ENCODE results near the gene GTF3C2. TPM values are rescaled to one million over a fixed set of nuclear protein-coding genes. Genes with fewer than 3 reads are reported as not detected.

Gene GTF3C2
- total and polyA plus RNA-seq, 11 donors, result 17.8 to 42.6 (median 24.1) TPM

DNA sequence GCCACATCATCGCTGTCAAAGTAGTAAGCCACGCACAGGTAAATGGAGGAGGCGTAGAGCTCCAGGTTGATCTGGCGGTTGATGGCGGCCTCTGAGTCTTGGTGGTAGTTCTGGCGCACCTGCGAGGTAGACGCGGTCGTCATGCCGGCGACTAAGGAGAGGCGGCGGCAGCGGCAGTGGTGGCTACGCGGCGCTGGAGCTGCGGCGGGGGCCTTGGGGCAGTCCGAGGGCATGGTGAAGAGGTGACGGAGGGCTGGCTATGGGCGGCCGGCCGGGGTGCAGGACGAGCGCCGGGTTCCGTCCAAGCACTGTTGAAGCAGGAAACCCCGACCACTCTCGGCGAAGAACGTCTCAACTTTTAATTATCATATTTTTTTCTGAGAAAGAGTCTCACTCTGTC is 36.7 kb upstream of the GTF3C2 start:
- intact Hi-C loops (cut with DNase I), result no loop called here
- H3K27me3 ChIP-seq, result no peaks in the 10 kb centered on the region
- no peaks in the 10 kb centered on the region for H3K9me3 ChIP-seq
- no peak for DNase-seq
- H3K4me1 ChIP-seq, result no peaks in the 10 kb centered on the region
- 95 to 98% (median 98%) methylated on average over 33 of the region's 33 CpGs for WGBS, 4 donors
- no peak for ATAC-seq
- no peak overlapping the region for H3K27ac ChIP-seq
- H3K4me3 ChIP-seq, result no peak overlapping the region
- peaks cover 0 to 12% (median 7%) of the 10 kb centered on the region in 9 donors for H3K36me3 ChIP-seq
- no peak for TF ChIP-seq CTCF (IDR thresholded peaks at IDR 0.05)
- TF ChIP-seq POLR2A (IDR thresholded peaks at IDR 0.05), result no peak

- intact Hi-C loops (cut with DNase I), result no loop called here
- ATAC-seq, result no peak
- WGBS, 4 donors, result 95 to 98% (median 96%) methylated on average over 9 of the region's 9 CpGs
- H3K9me3 ChIP-seq, result no peaks in the 10 kb centered on the region
- H3K4me1 ChIP-seq, result no peaks in the 10 kb centered on the region
- H3K36me3 ChIP-seq, result peaks cover 0 to 21% (median 9%) of the 10 kb centered on the region in 9 donors
- H3K4me3 ChIP-seq, result no peak overlapping the region
- no peaks in the 10 kb centered on the region for H3K27me3 ChIP-seq
- no peak for TF ChIP-seq CTCF (IDR thresholded peaks at IDR 0.05)
- no peak for TF ChIP-seq POLR2A (IDR thresholded peaks at IDR 0.05)
- no peak for DNase-seq
- H3K27ac ChIP-seq, result peak overlapping the region in 1 of 12 donors; percentile 33
These were observed 34.5 kb upstream of the GTF3C2 start for GRCh38 chr2:27390822-27391679.

DNA sequence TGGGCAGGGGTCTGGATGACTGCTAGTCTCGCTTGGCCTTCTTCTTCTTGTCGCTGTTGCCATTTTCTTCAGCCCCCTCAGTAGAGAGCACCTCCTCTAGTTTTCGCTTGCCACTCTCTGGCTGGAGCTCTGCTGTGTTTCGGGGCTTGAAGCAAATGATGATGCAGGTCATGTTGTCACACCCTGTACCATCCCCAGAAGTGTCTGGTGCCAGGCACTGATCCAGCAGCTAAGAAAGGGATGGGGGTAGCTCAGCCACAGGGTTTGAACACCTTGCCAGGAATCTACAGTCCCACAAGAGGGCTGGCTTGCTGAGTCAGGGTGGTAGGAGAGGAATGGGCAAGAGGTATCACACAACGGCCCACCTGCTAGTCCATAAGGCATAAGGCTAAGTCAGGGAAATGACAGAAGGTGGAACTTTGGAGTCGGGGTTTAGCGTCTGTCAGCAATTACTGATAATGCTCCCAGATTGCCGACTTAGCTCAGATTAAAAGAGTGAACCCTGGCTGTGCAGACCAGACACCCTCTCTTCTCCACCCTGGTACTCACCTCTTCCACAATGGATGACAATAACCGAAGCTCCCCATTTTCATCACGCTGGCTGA is 25.1 kb upstream of the GTF3C2 start:
- WGBS, 4 donors, result 86 to 91% (median 90%) methylated on average over 10 of the region's 10 CpGs
- no peak for TF ChIP-seq POLR2A (IDR thresholded peaks at IDR 0.05)
- TF ChIP-seq CTCF (IDR thresholded peaks at IDR 0.05), result no peak

More for the DNA sequence above, 25.1 kb upstream of the GTF3C2 start:
- Histone ChIP-seq H3K27ac (peak overlapping the region in 10 of 12 donors; percentile 84 to 96 (median 90)), H3K9me3 (no peaks in the 10 kb centered on the region), H3K36me3 (peaks cover 3 to 75% (median 65%) of the 10 kb centered on the region in 9 donors), H3K27me3 (no peaks in the 10 kb centered on the region), H3K4me1 (peaks cover 0 to 36% (median 16%) of the 10 kb centered on the region in 12 donors), H3K4me3 (peak overlapping the region in 6 of 12 donors; percentile 68 to 79 (median 73))
- ATAC-seq, result no peak
- intact Hi-C loops (cut with DNase I), result no loop called here
- DNase-seq, result no peak

All from heart left ventricle (tissue), 16 donors.